ENCODE data around the gene STYXL1.

DNA sequence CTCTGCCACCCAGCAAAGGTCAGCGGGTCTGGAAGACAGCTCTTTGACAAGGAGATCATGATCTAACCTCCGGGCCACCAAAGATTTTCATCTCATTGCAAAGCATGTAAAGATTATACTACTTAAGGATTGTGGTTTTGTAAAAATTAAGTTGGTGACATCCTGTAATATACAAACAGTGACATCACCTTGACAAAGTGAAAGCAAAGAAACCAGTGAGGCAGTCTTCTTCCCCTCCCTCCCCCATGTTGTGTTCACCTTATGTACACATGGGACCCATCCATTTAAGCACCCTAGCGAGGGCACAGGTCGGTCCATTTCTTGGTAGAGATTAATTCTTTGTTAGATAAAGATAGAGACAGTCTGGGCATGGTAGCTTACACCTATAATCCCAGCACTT, 4.0 kb upstream of the STYXL1 start:
- TF ChIP-seq TAF1 (IDR thresholded peaks at IDR 0.05; ENCODE audit: borderline replicate concordance, insufficient read depth, low read length) (no peak), POLR2AphosphoS5 (IDR thresholded peaks at IDR 0.05; ENCODE audit: low read depth, low read length) (no peak; the same call in 1 of the 2 replicates), SIN3A (IDR thresholded peaks at IDR 0.05; ENCODE audit: borderline replicate concordance, insufficient read depth, low read length) (no peak)
- TF ChIP-seq, protein P1, sequence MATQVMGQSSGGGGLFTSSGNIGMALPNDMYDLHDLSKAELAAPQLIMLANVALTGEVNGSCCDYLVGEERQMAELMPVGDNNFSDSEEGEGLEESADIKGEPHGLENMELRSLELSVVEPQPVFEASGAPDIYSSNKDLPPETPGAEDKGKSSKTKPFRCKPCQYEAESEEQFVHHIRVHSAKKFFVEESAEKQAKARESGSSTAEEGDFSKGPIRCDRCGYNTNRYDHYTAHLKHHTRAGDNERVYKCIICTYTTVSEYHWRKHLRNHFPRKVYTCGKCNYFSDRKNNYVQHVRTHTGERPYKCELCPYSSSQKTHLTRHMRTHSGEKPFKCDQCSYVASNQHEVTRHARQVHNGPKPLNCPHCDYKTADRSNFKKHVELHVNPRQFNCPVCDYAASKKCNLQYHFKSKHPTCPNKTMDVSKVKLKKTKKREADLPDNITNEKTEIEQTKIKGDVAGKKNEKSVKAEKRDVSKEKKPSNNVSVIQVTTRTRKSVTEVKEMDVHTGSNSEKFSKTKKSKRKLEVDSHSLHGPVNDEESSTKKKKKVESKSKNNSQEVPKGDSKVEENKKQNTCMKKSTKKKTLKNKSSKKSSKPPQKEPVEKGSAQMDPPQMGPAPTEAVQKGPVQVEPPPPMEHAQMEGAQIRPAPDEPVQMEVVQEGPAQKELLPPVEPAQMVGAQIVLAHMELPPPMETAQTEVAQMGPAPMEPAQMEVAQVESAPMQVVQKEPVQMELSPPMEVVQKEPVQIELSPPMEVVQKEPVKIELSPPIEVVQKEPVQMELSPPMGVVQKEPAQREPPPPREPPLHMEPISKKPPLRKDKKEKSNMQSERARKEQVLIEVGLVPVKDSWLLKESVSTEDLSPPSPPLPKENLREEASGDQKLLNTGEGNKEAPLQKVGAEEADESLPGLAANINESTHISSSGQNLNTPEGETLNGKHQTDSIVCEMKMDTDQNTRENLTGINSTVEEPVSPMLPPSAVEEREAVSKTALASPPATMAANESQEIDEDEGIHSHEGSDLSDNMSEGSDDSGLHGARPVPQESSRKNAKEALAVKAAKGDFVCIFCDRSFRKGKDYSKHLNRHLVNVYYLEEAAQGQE (IDR thresholded peaks at IDR 0.05; ENCODE audit: insufficient read depth in 1 of 2, low read depth in 2 of 2, low read length in 2 of 2) = no peak
